ENCODE results near the gene RRAGD.

- TF ChIP-seq ELF4 (IDR thresholded peaks at IDR 0.05) (no peak), ARNT (IDR thresholded peaks at IDR 0.05) (no peak), SP1 (IDR thresholded peaks at IDR 0.05) (no peak), FOXK2 (IDR thresholded peaks at IDR 0.05) (no peak), FOXA1 (IDR thresholded peaks at IDR 0.05) (no peak), LEF1 (IDR thresholded peaks at IDR 0.05; ENCODE audit: borderline replicate concordance) (no peak), L3MBTL2 (conservative IDR thresholded peaks at IDR 0.05) (no peak), SUZ12 (IDR thresholded peaks at IDR 0.05) (no peak)
- TF ChIP-seq, protein P1, sequence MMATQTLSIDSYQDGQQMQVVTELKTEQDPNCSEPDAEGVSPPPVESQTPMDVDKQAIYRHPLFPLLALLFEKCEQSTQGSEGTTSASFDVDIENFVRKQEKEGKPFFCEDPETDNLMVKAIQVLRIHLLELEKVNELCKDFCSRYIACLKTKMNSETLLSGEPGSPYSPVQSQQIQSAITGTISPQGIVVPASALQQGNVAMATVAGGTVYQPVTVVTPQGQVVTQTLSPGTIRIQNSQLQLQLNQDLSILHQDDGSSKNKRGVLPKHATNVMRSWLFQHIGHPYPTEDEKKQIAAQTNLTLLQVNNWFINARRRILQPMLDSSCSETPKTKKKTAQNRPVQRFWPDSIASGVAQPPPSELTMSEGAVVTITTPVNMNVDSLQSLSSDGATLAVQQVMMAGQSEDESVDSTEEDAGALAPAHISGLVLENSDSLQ (IDR thresholded peaks at IDR 0.05), result peak; percentile 64
Measured at GRCh38 chr6:89368107-89368506, 44.0 kb downstream of the RRAGD start.
